Muscle of arm (tissue), 12 donors: Measurements from ENCODE around the gene GMDS. TPM values are rescaled to one million over a fixed set of nuclear protein-coding genes. Genes with fewer than 3 reads are reported as not detected.

Source experiments
- DNase-seq: peaks from one replicate; pipeline ENCODE4 v3.0.0-alpha.2; 2013
- polyA plus RNA-seq, 12 donors: library from polyadenylated mRNA; unstranded; fragments of 120-200 nt; gene quantifications; one replicate each; pipeline ENCODE4 v1.2.1, GENCODE V29; 2013; ENCODE audit not compliant: insufficient read length in 12 of 12

The GMDS gene
- polyA plus RNA-seq, 12 donors: 8.6 to 22.6 (median 10.5) TPM; not detected in 1

DNA sequence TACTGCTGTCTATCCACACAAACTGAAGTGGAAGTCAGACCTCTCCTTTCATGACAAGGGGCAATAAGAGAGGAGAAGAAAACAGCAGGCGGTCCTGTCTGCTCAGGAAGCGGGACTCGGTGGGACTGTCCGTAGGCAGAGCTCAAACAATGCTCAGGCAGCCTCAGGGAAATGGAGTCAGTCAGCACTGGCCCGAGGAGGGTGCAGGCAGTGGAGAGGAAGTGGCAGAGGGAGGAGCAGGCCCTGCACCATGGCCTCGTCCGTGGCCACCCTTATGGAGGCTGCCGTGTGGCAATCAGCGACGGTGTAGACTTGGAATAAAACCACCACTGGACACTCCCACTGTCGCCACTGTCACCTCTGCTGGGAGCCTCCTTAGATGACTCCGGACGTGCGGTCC is 616.1 kb downstream of the GMDS start:
- no peak for DNase-seq

DNA sequence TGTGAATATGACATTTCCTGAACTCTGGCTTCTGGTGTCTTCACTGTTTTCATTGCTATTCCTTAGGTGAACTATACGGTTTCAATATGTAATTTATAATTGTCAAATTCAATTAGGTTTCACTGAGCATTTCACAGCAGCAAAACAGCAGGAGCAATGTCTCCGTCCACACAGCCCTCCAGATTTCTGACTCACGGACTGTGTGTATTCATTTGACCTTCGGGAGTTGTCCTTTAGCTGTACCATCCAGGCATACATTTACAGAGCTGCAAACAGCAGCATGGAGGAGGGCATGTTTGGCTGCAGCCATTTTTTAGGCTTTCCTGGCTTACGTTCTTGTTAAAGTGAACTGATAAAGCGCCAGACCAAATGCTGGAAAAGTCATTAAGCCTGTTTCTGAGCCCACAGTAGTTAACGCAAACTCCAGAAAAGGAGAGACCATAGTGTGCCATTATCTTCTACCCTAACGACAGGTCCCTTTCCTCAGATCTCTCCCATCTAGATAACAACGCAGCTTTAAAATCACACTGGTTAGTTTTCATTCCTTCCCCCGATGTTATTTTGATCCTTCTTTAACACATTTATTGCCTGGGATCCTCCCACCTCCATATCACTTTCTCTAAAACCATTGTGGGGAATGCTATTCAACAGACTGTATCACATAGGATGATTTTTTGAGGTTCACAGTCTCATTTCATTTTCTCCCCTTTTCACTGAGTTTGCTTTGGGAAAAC is 617.4 kb downstream of the GMDS start:
- DNase-seq: no peak

DNA sequence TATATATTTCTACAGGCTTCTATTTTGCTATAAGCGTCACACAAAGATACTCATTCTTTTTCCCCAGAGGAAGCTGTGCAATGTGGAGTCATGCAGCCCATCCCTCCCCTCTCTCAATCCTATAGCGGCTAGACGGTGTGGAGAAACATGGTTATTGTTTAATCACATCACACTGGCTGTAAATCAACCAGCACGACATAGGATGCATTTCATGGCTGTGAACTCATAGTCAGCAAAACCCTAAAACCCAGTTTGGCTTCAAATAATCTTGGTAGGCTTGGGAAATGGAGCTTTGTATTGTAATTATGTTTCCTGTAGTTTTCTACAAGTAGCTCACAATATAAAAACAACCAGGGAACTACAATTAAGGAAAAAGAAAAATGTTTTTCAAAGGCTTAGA is 618.9 kb downstream of the GMDS start:
- DNase-seq: no peak

DNA sequence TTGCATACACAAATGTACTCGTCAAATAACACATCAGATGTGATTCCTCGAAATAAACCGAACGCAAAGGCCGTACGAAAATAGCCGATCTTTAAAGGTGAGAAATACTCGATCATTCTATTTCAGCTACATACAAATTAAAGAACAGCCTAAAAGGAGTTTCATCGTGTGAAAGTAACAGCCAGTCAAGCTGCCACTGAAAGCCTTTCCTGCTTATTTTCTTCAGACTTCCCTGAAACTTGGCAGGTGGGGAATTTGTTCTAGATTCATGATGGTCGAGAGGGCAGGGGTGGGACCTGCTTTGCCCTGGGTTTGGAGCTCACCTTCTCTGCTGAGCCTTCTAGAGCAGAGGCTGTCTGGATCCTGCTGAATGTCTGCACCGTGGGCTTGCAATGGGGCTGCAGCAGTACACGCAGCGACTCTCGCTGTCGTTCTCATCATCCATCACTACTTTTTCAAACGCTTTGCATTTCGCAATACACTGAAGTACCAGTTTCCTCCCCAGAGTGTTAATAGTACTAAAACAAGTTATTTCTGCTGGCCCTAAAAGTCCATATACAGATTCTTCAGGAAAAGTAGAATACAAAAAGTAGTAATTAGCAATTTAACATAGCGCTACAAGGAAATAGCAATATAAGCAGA is 619.5 kb downstream of the GMDS start:
- DNase-seq: no peak

DNA sequence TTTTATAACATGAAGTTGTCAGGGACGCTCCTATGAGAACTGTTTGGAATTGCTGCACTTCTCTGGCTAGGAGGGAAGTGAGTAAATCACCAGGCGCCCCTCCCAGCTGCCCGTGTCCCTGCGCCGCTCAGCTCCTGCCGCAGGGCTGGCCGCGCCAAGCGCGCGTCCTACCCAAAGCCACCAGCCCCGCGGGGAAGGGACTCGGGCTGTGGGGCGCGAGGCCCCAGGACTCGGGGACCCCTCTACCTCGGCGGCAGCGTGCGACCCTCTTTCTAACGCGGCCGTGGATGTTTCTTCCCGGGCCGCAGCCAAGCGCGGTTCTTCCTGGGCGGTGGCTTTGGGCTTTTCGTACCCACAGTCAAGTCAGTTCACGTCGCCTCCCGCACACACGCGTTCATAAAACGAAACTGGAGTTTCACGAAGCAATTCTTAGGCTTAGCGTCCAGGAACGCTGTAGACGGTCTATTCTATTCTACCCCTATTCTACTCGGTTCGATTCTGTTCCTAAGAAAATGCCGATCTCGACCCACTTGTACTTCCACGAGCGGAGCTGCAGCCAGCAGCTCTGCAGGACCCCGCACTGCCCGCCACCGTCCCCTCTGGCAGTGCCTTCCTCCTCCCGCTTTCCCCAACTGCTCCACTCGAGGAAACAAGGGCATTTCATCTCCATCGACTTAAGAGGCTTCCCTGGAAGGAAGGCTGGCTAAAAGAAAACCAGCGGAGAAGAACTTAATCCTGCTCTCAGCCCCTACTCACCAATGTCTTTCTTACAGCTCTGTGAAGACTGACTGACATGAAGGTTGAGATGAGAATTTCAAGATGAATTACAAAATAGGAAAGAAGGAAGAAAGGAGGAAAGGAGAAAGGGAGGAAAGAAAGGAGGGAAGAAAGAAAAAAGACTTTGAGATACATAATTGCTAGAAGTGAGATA is 620.3 kb downstream of the GMDS start:
- no peak for DNase-seq

DNA sequence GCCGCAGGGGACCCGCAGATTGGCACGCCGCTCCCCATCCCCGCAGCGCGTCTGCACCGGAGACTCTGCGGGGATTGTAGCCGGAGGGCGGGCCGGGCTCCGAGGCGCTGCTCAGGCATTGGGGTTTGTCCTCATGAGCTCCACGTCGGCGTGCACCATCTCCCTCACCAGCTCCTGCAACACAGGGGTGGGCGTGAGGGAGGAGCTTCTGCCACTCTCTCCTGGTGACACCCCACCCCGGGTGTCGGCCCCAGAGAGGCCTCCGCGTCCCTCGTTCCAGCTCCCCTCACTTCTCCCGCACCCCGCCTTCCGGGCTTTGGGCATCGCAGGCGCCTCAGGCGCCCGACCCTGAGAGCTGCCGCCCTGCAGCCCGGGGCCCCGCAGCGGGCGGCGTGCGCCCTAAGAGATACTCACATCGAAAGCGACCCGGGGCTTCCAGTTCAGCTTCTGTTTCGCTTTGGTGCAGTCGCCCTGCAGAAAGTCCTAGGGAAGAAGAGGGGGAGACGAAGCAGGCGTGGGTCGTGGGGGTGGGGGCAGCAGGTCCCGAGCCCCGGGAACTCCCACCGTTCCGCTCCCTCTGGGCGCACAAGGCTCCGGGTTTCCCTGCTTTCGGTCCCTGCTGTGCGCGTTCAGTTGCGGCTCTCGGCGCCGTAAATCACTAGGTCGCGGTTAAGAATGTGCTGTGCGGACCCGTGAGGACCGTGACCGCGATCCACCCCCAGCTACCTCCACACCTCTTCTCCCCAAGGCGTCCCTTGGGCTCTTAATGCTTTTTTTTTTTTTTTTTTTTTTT is 621.2 kb downstream of the GMDS start:
- DNase-seq: no peak

DNA sequence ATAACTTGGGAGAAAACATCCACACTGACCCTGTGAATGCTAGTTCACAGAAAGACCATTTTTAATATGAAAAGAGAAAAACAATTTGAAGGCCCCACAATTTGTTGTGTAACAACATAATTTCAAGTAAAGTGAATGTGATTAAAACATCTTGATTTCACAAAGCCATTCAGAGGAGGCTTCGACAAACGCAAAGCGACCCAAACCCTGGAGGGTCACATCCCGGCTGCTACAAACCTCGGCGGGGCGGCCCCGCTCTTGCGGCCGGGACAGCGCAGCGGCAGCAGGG is 621.7 kb downstream of the GMDS start:
- DNase-seq: no peak

DNA sequence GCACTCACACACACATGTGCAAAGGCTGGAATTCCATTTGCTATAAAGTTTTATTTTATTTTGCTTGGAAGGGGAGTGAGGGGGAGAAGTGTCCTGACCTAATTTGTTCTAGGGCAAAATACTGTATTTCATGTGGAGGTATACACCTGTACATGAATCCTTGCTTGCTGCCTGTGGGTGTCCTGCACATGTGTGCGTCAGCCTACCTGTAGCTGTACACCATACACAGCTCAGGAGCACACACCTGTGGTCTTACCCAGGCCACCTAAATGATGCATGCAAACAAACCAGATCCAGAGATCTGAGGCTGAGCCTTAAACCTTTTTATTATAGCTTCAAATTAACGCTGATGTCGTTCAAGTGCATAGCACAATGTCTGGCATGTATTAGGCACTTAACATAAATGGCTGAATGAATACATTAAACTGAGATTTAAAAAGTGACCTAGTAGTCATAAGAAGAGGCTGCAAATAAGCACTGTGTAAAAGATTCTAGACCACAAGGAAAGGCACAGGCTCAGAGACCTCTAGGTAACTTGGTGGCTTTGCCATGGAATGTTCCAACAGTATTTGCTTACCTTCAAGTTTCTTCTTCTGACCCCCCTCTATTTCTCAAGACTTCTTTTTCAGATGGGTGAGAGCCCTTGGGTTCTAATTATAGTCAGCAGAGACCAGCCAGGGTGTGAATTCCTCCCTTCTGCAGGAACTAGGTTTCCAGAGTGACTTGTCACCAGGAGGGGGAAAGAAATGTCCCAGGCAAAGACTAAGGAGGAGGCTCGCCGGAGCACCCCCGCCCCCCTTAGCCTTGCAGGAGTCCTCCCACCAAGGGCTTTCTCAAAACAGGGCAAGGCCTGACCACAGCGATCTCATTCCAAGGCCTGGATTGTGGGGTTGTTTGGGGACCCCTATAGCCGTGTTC is 622.3 kb downstream of the GMDS start:
- DNase-seq: no peak

DNA sequence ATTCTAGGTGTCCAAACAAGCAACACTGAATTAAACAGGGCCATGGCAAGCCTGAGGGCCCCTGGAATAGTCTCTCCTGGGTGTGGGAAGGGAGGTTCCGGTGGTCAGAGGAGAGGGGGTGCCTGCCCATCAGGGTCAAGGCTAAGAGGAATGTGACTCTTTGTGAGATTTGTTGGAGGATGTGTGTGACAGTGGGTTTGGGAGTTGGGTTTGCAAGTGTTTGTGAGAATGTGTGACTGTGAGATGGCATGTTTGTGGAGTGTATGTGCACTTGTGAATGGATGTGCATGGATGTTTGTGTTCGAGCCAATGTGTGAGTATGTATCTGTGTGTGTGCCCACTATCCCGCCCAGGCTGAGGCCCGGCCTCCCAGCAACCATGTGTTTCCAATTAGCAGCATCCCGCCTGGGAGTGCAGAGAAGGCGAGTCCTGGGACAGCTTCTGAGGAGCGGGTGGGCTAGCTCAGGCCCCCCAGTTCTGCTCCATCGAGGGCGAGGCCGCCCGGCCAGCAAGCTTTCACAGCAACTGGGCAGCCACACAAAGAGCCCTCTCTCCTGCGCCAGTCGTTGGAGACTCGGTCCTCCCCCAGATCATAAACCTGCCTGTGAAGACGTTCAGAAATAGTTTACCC is 623.1 kb downstream of the GMDS start:
- no peak for DNase-seq

DNA sequence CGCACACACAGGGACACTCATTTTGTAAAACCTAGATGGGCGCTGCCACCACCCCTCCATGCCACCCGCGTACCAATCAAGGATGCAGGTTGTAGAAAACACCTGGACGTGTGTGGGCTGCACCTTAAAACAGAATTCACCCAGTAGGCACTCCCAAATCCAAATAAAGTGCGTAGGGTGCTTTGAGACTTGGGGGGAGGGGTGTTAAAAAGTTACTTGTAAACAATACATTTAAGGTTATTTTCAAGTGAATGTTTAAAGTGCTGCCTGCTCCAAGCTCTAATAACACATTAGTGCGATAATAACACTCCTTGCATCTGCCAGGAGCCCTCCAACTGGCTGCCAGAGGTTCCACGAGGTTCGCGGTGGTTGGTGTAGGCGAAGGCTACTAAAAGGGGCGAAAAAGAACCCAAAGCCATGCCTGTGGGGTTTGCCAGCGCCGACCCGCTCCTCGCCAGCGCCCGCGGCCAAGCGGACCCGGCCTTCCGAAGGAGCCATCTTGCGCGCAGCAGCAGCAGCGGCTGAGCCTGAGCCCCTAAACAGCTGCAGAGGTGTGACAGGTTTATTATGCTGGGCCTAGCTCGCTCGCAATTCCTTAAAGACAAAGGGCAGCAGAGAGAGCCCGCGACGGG is 624.2 kb downstream of the GMDS start:
- no peak for DNase-seq

DNA sequence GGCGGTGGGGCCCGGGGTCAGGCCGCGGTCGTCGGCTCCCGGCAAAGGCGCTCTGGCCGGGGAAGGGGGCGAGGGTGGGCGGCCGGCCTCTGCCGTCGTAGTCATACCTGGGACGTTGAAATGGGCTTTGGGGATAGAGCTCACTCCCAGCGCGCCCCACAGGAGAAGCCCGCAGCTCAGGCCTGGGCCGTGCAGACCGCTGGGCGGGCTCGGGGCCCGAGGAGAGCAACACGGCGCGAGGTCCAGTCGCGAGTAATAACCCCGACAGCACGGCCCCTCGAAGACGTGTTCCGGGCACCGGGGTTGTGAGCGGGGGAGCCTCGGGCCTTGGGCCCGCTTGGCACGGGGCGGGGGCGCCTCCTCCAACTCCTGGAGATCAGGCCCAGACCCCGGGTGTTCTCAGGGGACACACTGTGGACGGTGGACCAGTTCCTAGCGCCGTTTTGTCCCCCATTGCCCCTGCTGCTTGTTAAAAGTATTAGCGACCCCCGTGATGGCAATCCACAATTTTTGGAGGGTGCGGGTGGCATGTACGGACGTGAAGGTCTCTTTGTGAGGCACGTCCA is 624.8 kb downstream of the GMDS start:
- DNase-seq: no peak

DNA sequence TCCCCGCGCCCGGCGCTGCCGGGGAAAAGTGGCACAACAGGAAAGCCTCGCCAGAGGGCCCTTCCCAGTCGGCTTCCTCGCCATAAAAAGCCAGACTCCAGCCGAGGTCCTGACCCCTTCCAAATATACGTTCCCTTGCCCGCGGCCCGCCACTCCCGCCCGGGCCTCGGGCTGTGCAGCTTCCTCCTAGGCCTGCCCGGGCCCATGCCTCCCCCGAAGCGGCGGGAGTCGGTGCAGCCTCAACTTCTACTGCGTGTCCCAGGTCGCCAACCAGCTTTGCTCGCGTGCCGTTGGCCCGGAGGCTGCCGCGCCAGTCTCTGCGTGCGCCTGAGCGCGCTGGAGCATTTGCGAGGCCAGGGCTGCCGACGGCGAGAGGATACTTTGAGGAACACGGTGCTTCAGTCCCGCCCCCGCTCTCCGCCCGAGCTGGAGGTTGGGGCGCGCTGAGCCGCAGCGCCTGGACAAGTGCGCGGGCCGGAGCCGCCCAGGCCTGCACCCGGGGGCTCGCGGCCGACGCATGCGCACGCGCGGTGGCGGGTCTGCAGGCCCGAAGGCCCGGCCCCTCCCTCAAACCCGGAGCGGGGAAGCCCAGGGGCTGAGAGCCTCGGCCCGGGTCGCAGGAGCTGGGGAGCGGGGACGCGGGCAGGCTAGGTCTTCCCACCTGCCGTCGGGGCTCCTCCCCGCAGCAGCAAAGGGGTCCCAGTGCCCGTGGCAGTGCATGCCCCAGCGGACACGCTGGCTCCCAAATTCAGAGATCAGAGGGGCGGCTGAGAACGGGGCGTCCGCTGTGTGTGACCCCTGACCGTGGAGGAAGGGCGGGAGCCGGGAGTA is 625.5 kb downstream of the GMDS start:
- no peak for DNase-seq

DNA sequence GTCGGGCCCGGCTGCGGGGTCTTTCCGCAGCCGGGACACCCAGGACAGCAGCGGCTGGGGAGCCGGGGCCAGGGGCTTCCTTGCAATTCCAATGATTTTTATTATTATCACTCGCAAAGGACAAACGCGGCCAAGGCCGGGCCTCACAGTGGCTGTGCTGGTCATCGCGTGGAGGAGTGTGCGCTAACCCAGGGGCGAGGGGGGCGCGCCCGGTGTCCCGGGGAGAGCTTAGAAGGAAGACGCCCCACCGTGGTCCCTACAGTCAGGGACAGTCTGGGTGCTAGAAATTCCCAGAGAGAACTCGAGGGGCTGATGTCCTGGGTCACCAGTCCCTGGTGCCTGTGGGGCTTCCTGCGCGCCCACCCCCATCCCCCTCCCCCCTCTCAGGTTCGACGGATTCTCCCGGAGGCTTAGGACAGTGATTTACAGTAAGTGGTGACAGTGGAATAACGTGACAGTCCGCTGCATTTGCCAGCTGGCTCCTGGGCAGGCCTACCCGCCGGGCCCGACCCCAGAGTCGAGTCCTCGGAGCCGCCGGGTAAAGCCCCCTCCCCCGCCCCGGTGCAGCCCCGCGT is 626.2 kb downstream of the GMDS start:
- DNase-seq: no peak

DNA sequence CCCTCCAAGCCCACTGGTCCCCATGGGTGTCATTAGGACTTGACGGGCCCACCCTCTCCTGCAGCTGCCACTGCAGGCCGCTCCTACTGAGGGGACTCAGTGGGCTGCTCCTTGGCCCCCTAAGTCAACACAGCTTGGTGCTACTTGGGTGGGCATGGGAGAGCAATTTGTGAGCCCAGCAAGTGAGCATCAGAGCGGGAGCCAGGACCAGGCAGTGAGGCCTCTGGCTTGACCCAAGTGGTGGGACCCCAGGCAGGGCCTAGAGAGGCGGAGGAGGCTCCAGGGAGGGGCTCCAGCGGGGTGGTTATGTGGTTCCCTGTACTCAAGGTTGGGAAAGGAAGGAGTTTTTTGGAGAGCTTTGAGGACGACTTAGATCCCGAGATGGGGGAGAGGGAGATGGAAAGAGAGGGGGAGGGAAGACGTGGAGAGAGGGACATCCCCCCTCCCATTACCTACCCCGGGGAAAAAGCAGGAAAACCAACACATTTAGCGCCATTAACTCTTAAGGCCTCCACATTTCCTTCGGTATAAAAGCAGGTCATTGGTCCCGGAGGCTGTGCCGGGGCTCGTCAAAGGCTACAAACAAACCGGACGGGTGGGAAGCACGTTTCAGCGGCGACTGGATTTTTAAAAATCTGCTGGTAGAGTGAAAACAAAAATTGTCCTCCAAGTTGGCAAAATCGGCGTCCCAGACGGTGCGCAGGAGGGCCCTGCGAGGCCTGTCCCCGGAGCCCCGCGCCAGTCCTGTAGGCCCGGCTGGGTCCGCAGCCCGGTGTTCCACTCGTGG is 626.9 kb downstream of the GMDS start:
- no peak for DNase-seq

DNA sequence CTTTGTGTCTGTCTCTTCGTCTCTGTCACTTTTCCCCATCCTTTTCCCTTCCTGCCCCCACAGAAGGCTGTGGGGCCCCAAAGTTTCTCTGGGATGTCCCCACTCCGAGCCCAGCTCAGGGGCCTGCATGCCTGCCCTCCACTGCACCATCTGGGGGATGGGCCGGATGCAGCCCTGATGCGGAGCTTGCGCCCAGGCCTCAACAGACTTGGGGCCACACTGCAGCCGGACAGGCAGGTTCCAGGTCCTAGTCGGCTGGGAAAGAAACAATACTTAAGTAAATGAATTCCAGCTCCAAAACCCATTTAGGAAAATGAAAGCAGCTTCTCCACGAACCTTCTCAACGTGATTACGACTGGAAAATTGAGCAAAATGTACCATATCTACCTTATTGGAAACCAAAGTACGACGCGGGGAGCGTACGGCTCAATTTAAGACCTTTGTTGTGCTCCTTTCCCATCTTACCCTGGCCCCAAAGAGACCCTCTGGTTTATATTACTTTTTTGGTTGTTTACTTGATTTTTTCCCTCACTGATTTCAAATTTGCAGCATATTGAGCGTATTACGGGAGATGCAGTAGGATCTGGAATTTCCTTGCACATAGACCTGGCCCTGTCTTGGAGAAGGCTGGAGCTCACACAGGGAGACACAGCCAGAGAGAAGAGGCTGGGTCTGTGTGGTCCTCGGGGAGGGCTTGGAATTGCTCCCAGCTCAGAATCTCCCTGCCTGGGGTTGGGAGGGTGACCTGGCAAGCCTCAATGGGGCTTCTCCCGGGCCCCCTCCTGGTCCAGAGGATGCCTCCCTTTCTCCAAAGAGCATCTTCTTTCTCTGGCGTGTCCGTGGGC is 627.7 kb downstream of the GMDS start:
- no peak for DNase-seq

DNA sequence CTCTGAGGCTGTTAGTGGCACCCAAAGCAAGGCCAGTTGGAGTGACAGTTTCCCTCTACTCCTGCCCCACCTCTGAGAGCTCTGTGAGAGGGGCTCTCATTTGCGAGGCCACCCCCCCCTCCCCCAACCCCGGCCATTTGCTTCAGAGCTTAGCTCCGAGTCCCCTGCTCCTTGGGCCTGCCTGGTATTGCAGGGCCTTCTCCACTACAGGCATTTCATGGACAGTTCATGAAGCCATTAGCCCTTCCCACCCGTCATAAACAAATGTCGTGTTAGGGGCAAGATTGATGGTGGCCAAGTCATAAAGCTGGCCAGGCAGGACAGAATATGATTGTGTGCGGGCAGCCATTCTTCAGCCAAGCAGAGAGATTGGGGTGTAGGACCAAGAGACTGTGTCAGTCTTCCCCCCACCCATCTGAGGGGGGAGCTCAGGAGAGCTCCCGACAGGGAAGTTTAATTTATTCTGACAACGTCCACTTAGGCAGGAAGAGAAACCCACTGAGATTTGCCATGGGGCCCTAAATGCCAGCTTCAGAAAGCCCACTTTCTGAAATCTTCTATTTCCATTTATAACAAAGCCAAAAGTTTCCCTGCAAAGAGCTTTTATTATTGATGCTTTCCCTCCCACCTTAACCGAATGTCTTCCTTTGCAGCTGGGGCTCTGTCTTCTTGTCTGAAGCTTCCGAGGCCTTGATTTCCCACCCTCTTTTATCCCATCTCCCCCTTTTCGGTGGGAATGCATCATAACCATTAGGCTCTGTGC is 628.5 kb downstream of the GMDS start:
- DNase-seq: no peak
